Dermis microvascular lymphatic vessel endothelial cell (primary cell): ENCODE results near the gene UBE2K. TPM values are rescaled to one million over a fixed set of nuclear protein-coding genes. Genes with fewer than 3 reads are reported as not detected.
A peak's percentile ranks its signal among the peaks of the same experiment; 100 is the strongest.
"Not testable (repeated sequence)": the region's sequence is repeated elsewhere in the genome, so short reads cannot be mapped to it uniquely, and the experiment has no call there.

Source experiments
- DNase-seq, 2 donors: peaks; one replicate each; pipeline versions ENCODE4 v3.0.0 to v3.0.0-alpha.2; 2010; ENCODE audit warnings: low read depth in 2 of 2
- total RNA-seq: library from RNA; depleted of rRNA; stranded (reverse); fragments of >200 nt; gene quantifications from 2 replicates; pipeline ENCODE4 v1.2.1, GENCODE V29; 2014

UBE2K gene
- total RNA-seq, 1 donor from 2014 or later: 13.7 TPM

GRCh38 chr4:39687014-39687413 is 10.9 kb upstream of the UBE2K start:
- no peak for DNase-seq

- no peak for DNase-seq
Measured at GRCh38 chr4:39689970-39690369, 8.0 kb upstream of the UBE2K start.

- peak in 1 of 2 donors; percentile 49 for DNase-seq
Measured at GRCh38 chr4:39698424-39699009, 581 bp downstream of the UBE2K start.

GRCh38 chr4:39699687-39700409 is 1.9 kb downstream of the UBE2K start:
- peak; percentile 56 to 66 for DNase-seq

- DNase-seq: no peak
Measured at GRCh38 chr4:39700554-39700953, 2.6 kb downstream of the UBE2K start.

GRCh38 chr4:39702716-39703115 is 4.8 kb downstream of the UBE2K start:
- DNase-seq: no peak

GRCh38 chr4:39704789-39705188 is 6.9 kb downstream of the UBE2K start:
- not testable (repeated sequence) for DNase-seq

GRCh38 chr4:39706334-39706733 is 8.4 kb downstream of the UBE2K start:
- DNase-seq: peak; percentile 52 to 72

GRCh38 chr4:39706741-39707511 is 9.0 kb downstream of the UBE2K start:
- no peak for DNase-seq

GRCh38 chr4:39710098-39710896 is 12.4 kb downstream of the UBE2K start:
- no peak for DNase-seq

- no peak for DNase-seq
Measured at GRCh38 chr4:39712819-39713607, 15.1 kb downstream of the UBE2K start.

- DNase-seq: no peak
Measured at GRCh38 chr4:39713691-39714090, 15.8 kb downstream of the UBE2K start.

GRCh38 chr4:39714166-39714565 is 16.2 kb downstream of the UBE2K start:
- no peak for DNase-seq

GRCh38 chr4:39715788-39716187 is 17.9 kb downstream of the UBE2K start:
- DNase-seq: no peak

GRCh38 chr4:39716356-39716755 is 18.4 kb downstream of the UBE2K start:
- no peak for DNase-seq

GRCh38 chr4:39717743-39718142 is 19.8 kb downstream of the UBE2K start:
- not testable (repeated sequence) for DNase-seq

GRCh38 chr4:39718366-39719323 is 20.7 kb downstream of the UBE2K start:
- peak in 1 of 2 donors; percentile 24 for DNase-seq

GRCh38 chr4:39719804-39720580 is 22.1 kb downstream of the UBE2K start:
- no peak for DNase-seq

GRCh38 chr4:39721273-39721672 is 23.3 kb downstream of the UBE2K start:
- DNase-seq: not testable (repeated sequence)
